H1 (cell line): ENCODE measurements around the gene SPECC1. TPM values are rescaled to one million over a fixed set of nuclear protein-coding genes. Genes with fewer than 3 reads are reported as not detected.

Experiments
- CTCF ChIA-PET: fragments of 300-600 bp; sonication (Branson Sonifier 250); formaldehyde crosslinking; loops from one replicate; lab custom pipeline; 2021; ENCODE audit not compliant: partially characterized antibody; lab: Charles Lee
- POLR2A ChIA-PET: fragments of 300-600 bp; sonication (Branson Sonifier 250); formaldehyde crosslinking; loops from one replicate; lab custom pipeline; 2021; ENCODE audit warnings: inconsistent platforms; ENCODE audit not compliant: partially characterized antibody; lab: Charles Lee
- DNase-seq, 2 experiments: peaks; one replicate each; pipeline versions ENCODE4 v3.0.0 to v3.0.0-alpha.2; 2010 to 2022; ENCODE audit warnings: low spot score in 2 of 2, low read depth in 1 of 2, mixed read lengths in 1 of 2
- FAIRE-seq: peaks from 2 replicates; lab custom pipeline; 2011; peaks lifted over from hg19 to GRCh38; lab: Jason Lieb, UNC
- H2AFZ ChIP-seq: 2 replicates; pipeline ENCODE4 v1.8.1; 2012; ENCODE audit warnings: low read length, inconsistent platforms
- H2AK5ac ChIP-seq: 2 replicates; pipeline ENCODE4 v1.6.1; 2013; ENCODE audit warnings: low read depth, low read length
- H2BK120ac ChIP-seq: replicated peaks from 2 replicates; pipeline ENCODE3; 2013; ENCODE audit warnings: low read depth, low read length, inconsistent platforms
- H2BK12ac ChIP-seq: 2 replicates; pipeline ENCODE4 v1.6.1; 2013; ENCODE audit warnings: low read depth, low read length
- H2BK15ac ChIP-seq: 2 replicates; pipeline ENCODE4 v1.6.1; 2013; ENCODE audit warnings: low read length
- H2BK20ac ChIP-seq: 2 replicates; pipeline ENCODE4 v1.6.1; 2013; ENCODE audit warnings: low read length
- H2BK5ac ChIP-seq: 2 replicates; pipeline ENCODE4 v1.6.1; 2013; ENCODE audit warnings: low read depth, low read length
- H3K14ac ChIP-seq: 2 replicates; pipeline ENCODE4 v1.6.1; 2013; ENCODE audit warnings: inconsistent platforms; ENCODE audit not compliant: insufficient read length
- H3K18ac ChIP-seq: 2 replicates; pipeline ENCODE4 v1.6.1; 2013; ENCODE audit warnings: low read length; ENCODE audit errors: extremely low read depth
- H3K23ac ChIP-seq: 2 replicates; pipeline ENCODE4 v1.6.1; 2013; ENCODE audit warnings: inconsistent platforms; ENCODE audit not compliant: insufficient read length
- H3K23me2 ChIP-seq: 2 replicates; pipeline ENCODE4 v1.6.1; 2013; ENCODE audit warnings: low read depth, low read length
- H3K27ac ChIP-seq: 2 replicates; pipeline ENCODE4 v1.6.1; 2011; ENCODE audit warnings: low read depth, low read length, inconsistent platforms
- H3K27me3 ChIP-seq, 4 experiments: replicated peaks in 1 of 4; 1 replicate in 1 of 4; 2 replicates in 3 of 4; pipeline versions ENCODE4 v1.6.1 to v1.8.1; 2011 to 2013; ENCODE audit warnings: low read length in 3 of 4, mild to moderate bottlenecking in 3 of 4, inconsistent platforms in 2 of 4, mixed read lengths in 2 of 4, moderate library complexity in 1 of 4; ENCODE audit not compliant: control insufficient read depth in 3 of 4, insufficient read depth in 3 of 4; ENCODE audit errors: extremely low read depth in 1 of 4
- H3K36me3 ChIP-seq, 4 experiments: 2 replicates each; pipeline versions ENCODE4 v1.6.1 to v1.8.1; 2011 to 2013; ENCODE audit warnings: mild to moderate bottlenecking in 4 of 4, low read length in 3 of 4, moderate library complexity in 2 of 4, control low read depth in 1 of 4, inconsistent platforms in 1 of 4; ENCODE audit not compliant: insufficient read depth in 4 of 4, control insufficient read depth in 2 of 4
- H3K4ac ChIP-seq: replicated peaks from 2 replicates; pipeline ENCODE3; 2013; ENCODE audit warnings: low read length, low read depth, mixed read lengths, inconsistent platforms; ENCODE audit not compliant: insufficient read length
- H3K4me1 ChIP-seq, 4 experiments: replicated peaks in 1 of 4; 1 replicate in 1 of 4; 2 replicates in 3 of 4; pipeline versions ENCODE4 v1.6.1 to v1.8.1; 2011 to 2013; ENCODE audit warnings: low read length in 3 of 4, inconsistent platforms in 2 of 4, mixed read lengths in 1 of 4; ENCODE audit not compliant: insufficient read depth in 4 of 4, control insufficient read depth in 3 of 4
- H3K4me2 ChIP-seq, 2 experiments: 2 replicates each; pipeline versions ENCODE4 v1.6.1 to v1.8.1; 2011 to 2013; ENCODE audit warnings: low read depth in 2 of 2, low read length in 2 of 2, control low read depth in 1 of 2, inconsistent platforms in 1 of 2, mild to moderate bottlenecking in 1 of 2; ENCODE audit not compliant: insufficient read depth in 1 of 2
- H3K4me3 ChIP-seq, 4 experiments: fragments of 200-600, 300-600 bp in 1 of 4; sonication (generic), shearing (Covaris generic), sonication (Bioruptor Twin) in 1 of 4; 2 replicates each; pipeline versions ENCODE4 v1.5.1 to v1.8.1; 2011 to 2016; ENCODE audit warnings: low read length in 4 of 4, low read depth in 3 of 4, control low read depth in 2 of 4, inconsistent platforms in 2 of 4, mild to moderate bottlenecking in 2 of 4, mixed read lengths in 1 of 4, moderate library complexity in 1 of 4; ENCODE audit not compliant: insufficient read depth in 2 of 4; ENCODE audit errors: extremely low read depth in 1 of 4
- H3K56ac ChIP-seq: replicated peaks from 2 replicates; pipeline ENCODE3; 2013; ENCODE audit warnings: low read depth, mild to moderate bottlenecking, mixed read lengths, low read length, inconsistent platforms; ENCODE audit not compliant: insufficient read length
- H3K79me1 ChIP-seq: 2 replicates; pipeline ENCODE4 v1.6.1; 2013; ENCODE audit warnings: low read depth, low read length, control low read depth
- H3K79me2 ChIP-seq, 2 experiments: 2 replicates each; pipeline versions ENCODE4 v1.6.1 to v1.8.1; 2012 to 2013; ENCODE audit warnings: low read length in 2 of 2, mild to moderate bottlenecking in 2 of 2, inconsistent platforms in 1 of 2; ENCODE audit not compliant: insufficient read depth in 2 of 2, control insufficient read depth in 1 of 2
- H3K9ac ChIP-seq, 4 experiments: replicated peaks in 1 of 4; 1 replicate in 1 of 4; 2 replicates in 3 of 4; pipeline versions ENCODE4 v1.6.1 to v1.8.1; 2011 to 2013; ENCODE audit warnings: low read depth in 3 of 4, low read length in 3 of 4, control low read depth in 2 of 4, mild to moderate bottlenecking in 2 of 4, moderate library complexity in 2 of 4, inconsistent platforms in 1 of 4; ENCODE audit errors: extremely low read depth in 1 of 4
- H3K9me3 ChIP-seq, 2 experiments: 2 replicates each; pipeline versions ENCODE4 v1.6.1 to v1.8.1; 2012 to 2013; ENCODE audit warnings: mild to moderate bottlenecking in 2 of 2, moderate library complexity in 2 of 2, control low read depth in 1 of 2, inconsistent platforms in 1 of 2, low read depth in 1 of 2, low read length in 1 of 2, mixed read lengths in 1 of 2; ENCODE audit not compliant: insufficient read depth in 2 of 2
- H4K20me1 ChIP-seq, 2 experiments: replicated peaks in 1 of 2; 2 replicates each; pipeline versions ENCODE3 to v1.8.1; 2011 to 2013; ENCODE audit warnings: inconsistent platforms in 2 of 2, low read length in 2 of 2, mild to moderate bottlenecking in 1 of 2; ENCODE audit not compliant: insufficient read depth in 2 of 2, control insufficient read depth in 1 of 2
- H4K5ac ChIP-seq: 2 replicates; pipeline ENCODE4 v1.6.1; 2013; ENCODE audit warnings: low read length, low read depth, mixed read lengths, inconsistent platforms; ENCODE audit not compliant: insufficient read length
- H4K8ac ChIP-seq: 2 replicates; pipeline ENCODE4 v1.8.0; 2013; ENCODE audit warnings: mild to moderate bottlenecking, moderate library complexity, low read length, inconsistent platforms; ENCODE audit not compliant: insufficient read depth; ENCODE audit errors: extremely low read depth
- H4K91ac ChIP-seq: replicated peaks from 2 replicates; pipeline ENCODE3; 2013; ENCODE audit warnings: low read length, mixed read lengths, inconsistent platforms; ENCODE audit not compliant: insufficient read length
- ASH2L ChIP-seq: fragments of 200-600, 300-600 bp; sonication (generic); IDR thresholded peaks from one replicate; pipeline ENCODE4 v1.7.1; 2017; ENCODE audit warnings: low read length
- BCL11A ChIP-seq, 2 experiments: IDR thresholded peaks; one replicate each; pipeline ENCODE4 v1.6.1; 2011; ENCODE audit warnings: low read depth in 2 of 2, low read length in 2 of 2, mild to moderate bottlenecking in 2 of 2
- FOSL1 ChIP-seq: IDR thresholded peaks from 2 replicates; pipeline ENCODE4 v1.6.1; 2011; ENCODE audit warnings: mild to moderate bottlenecking, low read depth, low read length, moderate library complexity; ENCODE audit not compliant: insufficient read depth
- JUND ChIP-seq: IDR thresholded peaks from 2 replicates; pipeline ENCODE4 v1.6.1; 2011; ENCODE audit warnings: mild to moderate bottlenecking, improper control_type of control experiment, low read length
- NRF1 ChIP-seq: IDR thresholded peaks from 2 replicates; pipeline ENCODE4 v1.6.1; 2011; ENCODE audit warnings: mild to moderate bottlenecking, low read depth, low read length, improper control_type of control experiment
- PHF8 ChIP-seq: fragments of 200-600 bp; sonication (generic); conservative IDR thresholded peaks from 2 replicates; pipeline ENCODE4 v1.7.1; 2012; ENCODE audit warnings: low read depth, mild to moderate bottlenecking, inconsistent platforms, low read length, moderate library complexity
- RBBP5 ChIP-seq: IDR thresholded peaks from 2 replicates; pipeline ENCODE4 v1.7.1; 2012; ENCODE audit warnings: low read depth, mild to moderate bottlenecking, inconsistent platforms, low read length, moderate library complexity, borderline replicate concordance
- RXRA ChIP-seq: IDR thresholded peaks from 2 replicates; pipeline ENCODE4 v1.6.1; 2011; ENCODE audit warnings: low read depth, mild to moderate bottlenecking, low read length, moderate library complexity; ENCODE audit not compliant: insufficient read depth
- SP1 ChIP-seq: IDR thresholded peaks from 2 replicates; pipeline ENCODE4 v1.6.1; 2011; ENCODE audit warnings: low read depth, low read length
- SP4 ChIP-seq: IDR thresholded peaks from 2 replicates; pipeline ENCODE4 v1.6.1; 2012; ENCODE audit warnings: low read length, inconsistent platforms
- TBP ChIP-seq: IDR thresholded peaks from 2 replicates; pipeline ENCODE4 v1.6.1; 2011; ENCODE audit warnings: low read depth, low read length, improper control_type of control experiment
- WGBS, 2 experiments: shearing (Covaris generic) in 1 of 2; methylation state at CpG; one replicate each; pipeline versions ENCODE4 v1.1.6 to v1.1.7; 2013 to 2015; ENCODE audit warnings: low lambda C conversion rate in 2 of 2, mixed read lengths in 2 of 2, inconsistent platforms in 1 of 2, low coverage in 1 of 2, missing lambda C conversion rate in 1 of 2; ENCODE audit not compliant: insufficient replicate concordance in 2 of 2, insufficient coverage in 1 of 2, insufficient read length in 1 of 2; ENCODE audit errors: extremely low coverage in 1 of 2, missing lambda C conversion rate in 1 of 2; 5-methylcytosine and 5-hydroxymethylcytosine counted together
- polyA plus RNA-seq, 7 experiments: library from polyadenylated mRNA; depleted of rRNA in 3 of 7; stranded (reverse) in 5 of 7; unstranded in 2 of 7; fragments of >200 nt in 5 of 7; fragments of 200-250 nt in 2 of 7; gene quantifications; 1 replicate in 5 of 7; 2 replicates in 1 of 7; 4 replicates in 1 of 7; pipeline versions ENCODE4 v1.2.1 to v1.2.3, GENCODE V29; 2011 to 2013; ENCODE audit warnings: missing spikeins in 2 of 7, mixed read lengths in 2 of 7
- total RNA-seq: library from RNA; stranded (reverse); fragmentation: NEBNext Ultra II Directional; extraction: Animal tissue kit (Norgen Biotek cat#: 25700); gene quantifications from 2 replicates; pipeline ENCODE4 v1.2.1, GENCODE V29; 2021

Gene SPECC1
- total and polyA plus RNA-seq, 2 of the 8 experiments (the other 6 are each of a cell fraction or from before 2014, with no cell fraction given), result 35.8 to 87.9 TPM

GRCh38 chr17:20257008-20257407 lies 247.8 kb downstream of the SPECC1 start:
- H3K4ac ChIP-seq, result no peak overlapping the region
- ChIA-PET POLR2A (no interaction called here), CTCF (interaction anchor here (0.7 to 0.9 kb wide), 3 partner anchors 12 to 71 kb away, joined by 3 read pairs; no protein-coding TSS in a partner anchor)
- FAIRE-seq (no peak), DNase-seq (no peak)
- H3K9me3 ChIP-seq, result no peaks in the 10 kb centered on the region
- no peak overlapping the region for H2BK20ac ChIP-seq
- H4K8ac ChIP-seq, result no peak overlapping the region
- H3K79me1 ChIP-seq, result peaks cover 2% of the 10 kb centered on the region; the same call in 1 of the 2 replicates
- no peak overlapping the region for H2AFZ ChIP-seq
- no peaks in the 10 kb centered on the region for H3K4me1 ChIP-seq
- no peaks in the 10 kb centered on the region for H3K23me2 ChIP-seq
- no peak overlapping the region for H3K4me2 ChIP-seq
- H3K56ac ChIP-seq, result no peak overlapping the region
- H2BK5ac ChIP-seq, result no peak overlapping the region
- H3K23ac ChIP-seq, result no peak overlapping the region
- H2BK15ac ChIP-seq, result no peak overlapping the region
- H3K9ac ChIP-seq, result no peak overlapping the region
- no peak overlapping the region for H3K18ac ChIP-seq
- H3K27ac ChIP-seq, result no peak overlapping the region
- no peak overlapping the region for H3K4me3 ChIP-seq
- no peak overlapping the region for H4K5ac ChIP-seq
- no peak overlapping the region for H4K91ac ChIP-seq
- no peaks in the 10 kb centered on the region for H4K20me1 ChIP-seq
- 91% methylated on average over 1 of the region's 1 CpG; no CpG with 5 or more reads in 1 of the 2 experiments for WGBS, 2 experiments
- H2BK12ac ChIP-seq, result no peak overlapping the region
- no peak overlapping the region for H2AK5ac ChIP-seq
- H2BK120ac ChIP-seq, result no peak overlapping the region
- H3K36me3 ChIP-seq, result peaks cover 7 to 41% (median 23%) of the 10 kb centered on the region in 4 experiments
- no peaks in the 10 kb centered on the region for H3K79me2 ChIP-seq
- H3K14ac ChIP-seq, result no peak overlapping the region
- no peaks in the 10 kb centered on the region for H3K27me3 ChIP-seq
- TF ChIP-seq PHF8 (no peak), ASH2L (no peak), SP4 (no peak), BCL11A (IDR thresholded peaks at IDR 0.05; ENCODE audit: low read depth in 2 of 2, low read length in 2 of 2) (no peak), NRF1 (no peak), TBP (no peak), FOSL1 (no peak), RXRA (no peak), SP1 (no peak), JUND (no peak), RBBP5 (no peak)
